HTR-8/SVneo (cell line): ENCODE measurements around the gene PGP.
"Not testable (repeated sequence)": the region's sequence is repeated elsewhere in the genome, so short reads cannot be mapped to it uniquely, and the experiment has no call there.

ENCODE experiments used
- DNase-seq: peaks from one replicate; pipeline ENCODE4 v3.0.0; 2011; ENCODE audit warnings: low spot score, mixed read lengths; ENCODE audit not compliant: insufficient read length
- FAIRE-seq: peaks from 2 replicates; lab custom pipeline; 2011; peaks lifted over from hg19 to GRCh38; lab: Jason Lieb, UNC

PGP gene

DNA sequence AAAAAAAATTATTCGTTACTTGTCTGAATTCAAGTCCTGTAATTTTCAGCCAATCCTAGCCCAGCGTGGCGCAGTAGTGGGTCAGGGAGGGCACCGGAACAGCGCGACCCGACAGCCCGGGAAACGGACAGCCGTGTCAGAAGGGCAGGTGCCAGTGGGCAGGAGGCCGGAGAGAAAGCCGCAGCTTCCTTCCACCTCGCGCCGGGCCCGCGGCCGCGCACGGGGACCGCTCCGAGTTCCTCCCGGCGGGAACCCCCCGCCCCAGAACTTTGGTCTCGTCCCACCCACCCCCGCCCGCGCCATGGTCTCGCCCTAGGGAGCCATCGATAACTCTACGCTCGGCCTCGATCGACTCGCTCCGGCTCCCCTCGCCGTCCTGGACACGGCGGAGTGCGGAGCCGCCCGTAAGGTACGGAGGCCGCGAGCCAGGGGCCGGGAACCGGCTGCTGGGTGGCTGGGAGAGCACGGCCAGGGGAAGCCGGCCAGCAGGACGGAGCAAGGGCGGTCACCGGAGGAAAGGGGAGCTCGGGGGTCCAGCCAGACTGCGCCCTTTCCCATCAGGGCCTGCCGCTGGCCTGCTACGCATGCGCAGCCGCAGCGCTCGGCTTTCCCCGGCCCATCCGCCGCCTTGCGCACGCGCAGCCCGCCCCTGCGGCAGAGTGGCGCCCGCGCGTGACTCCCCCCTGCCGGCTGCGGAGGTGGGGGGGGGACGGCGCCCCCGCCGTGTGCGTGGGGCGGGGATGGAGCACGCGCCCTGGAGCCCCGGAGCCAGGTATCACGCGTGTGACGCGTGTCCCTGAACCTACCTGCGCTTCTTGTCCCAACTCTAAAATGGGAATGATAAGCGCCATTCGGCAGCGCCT lies 9.3 kb downstream of the PGP start, which contains the start of gene MLST8:
MLST8 (plus strand) TSS at position 351 of the 863 bp plus-strand sequence. CDS start 632 bp downstream, outside the sequence.
- FAIRE-seq, result peak; percentile 84

DNA sequence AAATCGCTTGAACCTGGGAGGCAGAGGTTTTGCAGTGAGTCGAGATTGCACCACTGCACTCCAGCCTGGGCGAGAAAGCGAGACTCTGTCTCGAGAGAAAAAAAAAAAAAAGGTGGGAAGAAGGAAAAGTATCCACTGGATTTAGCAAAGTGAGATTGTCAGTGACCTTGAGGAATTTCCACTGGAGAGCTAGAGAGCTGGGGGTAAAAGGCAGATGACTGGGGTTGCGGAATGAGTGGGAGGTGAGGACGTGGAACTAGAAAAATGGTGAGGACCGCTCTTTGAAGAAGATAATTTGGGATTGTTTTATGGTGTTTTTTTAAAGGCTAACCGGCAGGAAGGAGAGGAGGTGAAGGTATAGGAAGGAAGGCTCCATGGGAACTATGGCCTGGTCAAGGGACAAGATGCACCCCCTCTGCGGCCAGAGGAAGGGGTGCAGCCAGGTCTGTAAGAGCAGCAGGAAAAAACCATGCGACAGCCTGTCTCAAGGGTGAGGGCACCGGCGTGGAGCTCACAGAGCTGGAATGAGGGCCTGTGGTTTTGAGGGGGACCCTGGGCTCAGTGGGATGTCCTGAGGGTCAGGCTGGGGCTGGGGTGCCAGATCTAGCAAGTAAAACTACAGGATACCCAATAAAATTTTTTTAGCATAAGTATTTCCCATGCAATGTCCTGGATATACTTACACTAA lies 10.1 kb downstream of the PGP start:
- DNase-seq (no peak), FAIRE-seq (no peak)

More for the DNA sequence above, 9.3 kb downstream of the PGP start, which contains the start of gene MLST8:
- peak; percentile 95 for DNase-seq

DNA sequence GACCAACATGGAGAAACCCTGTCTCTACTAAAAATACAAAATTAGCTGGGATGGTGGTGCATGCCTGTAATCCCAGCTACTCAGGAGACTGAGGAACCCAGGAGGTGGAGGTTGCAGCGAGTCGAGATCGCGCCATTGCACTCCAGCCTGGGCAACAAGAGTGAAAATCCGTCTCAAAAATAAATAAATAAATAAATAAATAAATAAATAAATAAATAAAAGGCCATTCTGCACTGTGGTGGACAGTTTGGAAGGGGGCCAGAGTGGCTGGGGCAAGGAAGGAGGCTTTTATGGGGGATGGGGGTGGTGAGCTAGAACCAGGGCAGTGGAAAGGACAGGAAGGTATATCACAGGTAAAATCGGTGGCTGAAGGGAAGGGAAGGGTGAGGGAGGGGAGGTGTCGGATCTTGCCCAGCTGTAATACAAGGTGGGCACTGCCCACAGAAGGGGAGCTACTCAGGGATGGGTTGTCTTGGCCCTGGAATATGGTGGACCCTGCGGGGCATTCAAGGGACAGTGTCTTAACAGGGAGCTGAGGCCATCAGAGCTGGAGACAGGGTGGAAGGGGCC lies 11.4 kb downstream of the PGP start:
- not testable (repeated sequence) for DNase-seq, FAIRE-seq

DNA sequence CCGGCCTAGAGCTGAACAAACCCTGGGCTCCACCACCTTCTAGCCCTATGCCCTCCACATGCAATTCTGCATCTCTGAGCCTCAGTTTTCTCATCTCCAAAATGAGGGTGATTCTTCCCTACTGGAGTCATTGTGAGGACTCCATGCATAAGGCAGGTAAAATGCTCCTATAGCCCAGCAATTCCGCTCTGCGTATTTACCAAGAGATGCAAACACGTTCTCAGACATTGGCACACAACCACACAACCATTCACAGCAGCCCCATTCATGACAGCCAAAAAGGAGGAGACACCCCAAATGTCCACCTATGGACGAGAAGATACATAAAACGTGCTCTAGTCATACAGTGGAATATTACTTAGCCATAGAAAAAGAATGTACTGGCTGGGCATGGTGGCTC lies 14.3 kb downstream of the PGP start:
- FAIRE-seq, result no peak
- DNase-seq, result no peak

DNA sequence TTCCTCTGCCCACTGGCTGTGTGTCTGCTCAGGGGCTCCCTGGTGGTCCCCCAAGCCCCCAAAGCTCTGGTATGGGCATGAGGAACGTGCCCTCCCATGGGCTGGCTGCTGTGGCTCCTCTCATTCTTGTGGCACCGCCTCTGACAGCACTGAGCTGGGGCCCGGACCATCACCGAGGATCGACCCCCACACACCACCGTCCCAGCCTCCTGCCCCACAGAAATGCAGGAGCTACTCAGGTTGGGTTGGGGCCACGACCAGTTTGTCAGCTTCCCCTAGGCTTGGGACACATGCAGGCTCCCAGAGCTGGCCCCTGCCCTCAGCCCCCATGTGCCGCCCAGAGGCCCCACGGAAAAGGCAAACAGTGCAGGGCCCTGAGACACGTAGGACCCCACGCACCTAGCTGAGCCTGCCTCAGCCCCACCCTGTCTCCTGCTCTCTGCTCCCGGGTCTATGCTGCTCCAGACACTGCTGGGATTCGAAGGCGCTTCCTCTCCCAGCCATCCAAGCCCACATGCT lies 15.0 kb downstream of the PGP start:
- no peak for FAIRE-seq
- DNase-seq, result no peak

DNA sequence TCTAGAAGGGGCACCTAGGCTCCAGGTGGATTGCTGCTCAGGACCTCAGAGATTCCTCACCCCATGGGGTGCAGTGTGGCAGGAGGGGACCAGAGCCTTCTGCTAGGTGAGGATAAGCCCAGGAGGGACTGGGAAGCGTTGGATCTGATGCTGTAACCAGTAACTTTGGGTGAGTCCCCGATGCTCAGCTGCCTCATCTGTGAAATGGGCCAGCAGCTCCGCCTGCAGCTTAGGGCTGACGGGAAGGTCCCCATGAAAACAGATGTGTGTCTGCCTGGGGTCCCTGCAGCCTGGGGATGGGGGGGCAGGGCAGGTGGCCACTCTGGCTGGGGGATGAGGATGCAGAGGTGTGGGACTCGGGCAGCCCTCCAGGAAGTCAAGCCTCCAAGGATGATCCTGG lies 15.5 kb downstream of the PGP start:
- DNase-seq, result no peak
- no peak for FAIRE-seq

DNA sequence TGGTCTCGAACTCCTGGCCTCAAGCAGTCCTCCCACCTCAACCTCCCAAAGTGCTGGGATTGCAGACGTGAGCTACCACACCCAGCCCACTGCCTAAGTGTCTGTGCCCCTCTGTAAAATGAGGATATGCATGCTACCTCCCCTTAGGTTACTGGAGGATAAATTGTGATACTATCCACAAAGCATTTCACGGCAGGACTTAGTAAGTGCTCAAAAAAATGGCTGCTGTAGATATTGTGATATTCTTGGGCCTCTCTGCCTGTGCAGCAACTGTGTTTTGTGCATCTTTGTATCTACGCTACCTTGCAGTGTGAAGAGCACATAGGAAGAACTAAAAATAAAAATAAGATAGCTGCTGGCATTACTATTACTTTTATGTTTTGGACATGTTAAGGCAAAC lies 16.4 kb downstream of the PGP start:
- no peak for DNase-seq
- no peak for FAIRE-seq

DNA sequence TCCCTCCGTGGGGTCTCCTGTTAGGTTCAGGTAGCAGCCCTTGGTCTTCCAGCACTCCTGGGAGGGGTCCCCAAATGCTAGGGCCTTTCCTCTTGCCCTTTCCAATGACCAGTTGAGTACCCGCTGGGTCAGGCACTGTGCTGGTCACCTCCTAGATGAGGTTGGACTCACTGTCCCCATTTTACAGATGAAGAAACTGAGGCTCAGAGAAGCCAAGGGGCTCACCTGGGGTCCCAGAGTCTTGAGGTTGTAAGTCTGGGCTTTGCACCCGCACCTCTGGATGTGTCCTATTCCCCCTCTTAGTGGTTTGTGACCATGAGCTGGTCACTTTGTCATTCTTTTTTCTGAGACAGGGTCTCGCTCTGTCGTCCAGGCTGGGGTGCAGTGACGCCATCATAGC lies 16.9 kb downstream of the PGP start:
- DNase-seq (no peak), FAIRE-seq (no peak)

DNA sequence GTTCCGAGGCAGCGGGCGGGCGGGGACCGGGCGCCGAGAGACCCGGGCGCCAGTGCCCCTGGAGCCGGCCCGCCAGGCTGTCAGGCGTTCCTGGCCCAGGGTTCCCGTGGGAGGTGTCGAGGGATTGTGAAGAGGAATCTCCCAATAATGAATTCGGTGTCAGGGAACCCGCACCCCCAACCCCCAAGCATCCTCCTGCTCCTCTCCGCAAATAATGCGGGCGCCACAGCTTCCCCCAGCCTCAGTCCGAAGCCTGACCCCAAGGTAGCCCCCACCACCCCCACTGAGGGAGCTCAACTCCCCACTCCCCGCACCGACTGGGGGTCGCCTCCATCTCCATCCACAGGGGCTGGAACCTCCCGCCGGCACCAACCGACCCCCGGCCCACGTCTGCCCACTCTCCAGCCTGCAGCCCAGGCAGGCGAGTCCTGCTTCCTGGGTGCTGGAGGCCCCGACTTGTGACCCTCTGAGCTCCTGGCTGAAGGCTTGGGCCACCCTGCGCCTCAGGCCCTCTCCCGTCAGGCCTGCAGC lies 17.6 kb downstream of the PGP start:
- no peak for FAIRE-seq
- DNase-seq, result no peak

DNA sequence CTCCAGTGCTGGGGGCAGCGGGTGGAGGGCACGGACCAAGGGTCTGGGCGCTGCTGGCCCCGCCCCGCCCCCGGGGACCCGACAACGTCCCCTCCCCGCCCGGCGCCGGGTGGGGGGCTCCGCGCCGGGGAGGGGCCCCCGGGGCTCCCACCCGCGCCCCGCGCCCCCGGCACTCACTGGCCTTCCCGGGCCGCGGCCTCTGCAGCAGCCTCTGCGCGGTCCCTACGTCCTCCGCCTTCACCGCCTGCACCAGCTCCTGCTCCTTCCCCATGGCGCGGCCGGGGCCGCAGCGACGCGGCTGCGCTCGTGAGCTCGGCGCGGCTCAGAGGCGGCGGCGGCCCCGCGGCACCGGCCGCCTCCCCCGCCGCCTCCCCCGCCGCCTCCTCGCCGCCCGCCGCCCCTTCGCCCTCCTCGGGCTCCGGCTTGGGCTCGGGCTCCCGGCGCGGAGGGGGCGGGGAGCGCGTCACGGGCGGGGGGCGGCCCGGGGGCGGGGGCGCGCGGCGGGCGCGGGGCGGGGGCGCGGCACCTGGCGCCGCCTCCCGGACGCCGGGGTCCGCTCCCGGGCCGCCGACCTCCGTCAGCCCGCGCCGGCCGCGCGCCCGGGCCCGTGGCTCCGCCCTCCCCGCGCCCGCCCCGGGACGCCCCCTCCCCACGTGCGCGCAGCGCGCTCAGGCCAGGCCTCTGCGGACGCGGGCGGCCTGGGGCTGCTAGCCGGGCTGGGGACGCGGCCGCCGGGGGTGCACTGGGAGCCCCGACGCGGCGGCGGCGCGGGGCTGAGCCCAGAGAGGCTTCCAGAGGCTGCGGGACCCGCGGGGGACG lies 18.3 kb downstream of the PGP start, which contains the start of gene CASKIN1:
CASKIN1 (minus strand) TSS at position 444 of the 819 bp plus-strand sequence; CDS start at position 271, 173 bp downstream.
- DNase-seq, result no peak
- FAIRE-seq, result no peak

DNA sequence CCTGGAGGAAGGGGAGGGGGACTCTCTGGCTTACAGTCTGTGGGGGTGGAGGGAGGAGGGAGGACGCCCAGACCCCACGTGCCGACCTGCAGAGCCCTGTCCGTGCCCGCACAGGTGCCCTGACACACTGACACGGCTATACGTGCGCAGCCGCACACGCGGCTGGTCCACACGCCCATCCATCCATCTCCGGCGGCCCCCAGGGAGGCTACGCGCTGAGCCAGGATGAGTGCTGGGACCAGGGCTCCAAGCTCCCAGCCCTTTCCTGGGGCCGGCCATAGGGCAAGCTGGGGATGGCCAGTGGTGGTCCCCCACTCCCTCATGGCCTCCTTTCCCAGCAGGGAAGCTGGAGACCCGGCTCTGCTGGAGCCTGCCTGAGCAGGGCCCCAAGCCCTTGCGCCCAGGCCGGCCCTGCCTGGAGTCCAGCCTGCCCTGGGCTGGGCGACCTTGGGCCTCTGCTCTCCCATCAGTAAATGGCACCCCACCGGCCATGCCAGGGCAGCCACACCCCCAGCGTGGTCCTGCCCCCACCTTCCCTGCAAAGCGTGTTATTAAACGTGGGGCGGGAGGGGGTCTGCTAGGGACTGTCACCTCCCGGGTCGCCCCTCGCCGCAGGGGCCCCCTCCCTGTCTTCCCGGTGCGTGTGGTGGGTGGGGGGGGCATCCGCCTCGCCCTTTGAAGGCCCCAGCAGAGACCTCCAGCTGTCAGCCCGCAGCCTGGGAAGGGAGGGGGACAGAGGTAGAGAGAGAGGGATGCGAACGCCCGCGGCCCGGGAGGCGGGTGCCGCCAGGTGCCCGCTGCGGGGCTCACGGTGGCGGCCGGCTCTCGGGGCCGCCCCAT lies 19.1 kb downstream of the PGP start:
- FAIRE-seq (no peak), DNase-seq (no peak)

DNA sequence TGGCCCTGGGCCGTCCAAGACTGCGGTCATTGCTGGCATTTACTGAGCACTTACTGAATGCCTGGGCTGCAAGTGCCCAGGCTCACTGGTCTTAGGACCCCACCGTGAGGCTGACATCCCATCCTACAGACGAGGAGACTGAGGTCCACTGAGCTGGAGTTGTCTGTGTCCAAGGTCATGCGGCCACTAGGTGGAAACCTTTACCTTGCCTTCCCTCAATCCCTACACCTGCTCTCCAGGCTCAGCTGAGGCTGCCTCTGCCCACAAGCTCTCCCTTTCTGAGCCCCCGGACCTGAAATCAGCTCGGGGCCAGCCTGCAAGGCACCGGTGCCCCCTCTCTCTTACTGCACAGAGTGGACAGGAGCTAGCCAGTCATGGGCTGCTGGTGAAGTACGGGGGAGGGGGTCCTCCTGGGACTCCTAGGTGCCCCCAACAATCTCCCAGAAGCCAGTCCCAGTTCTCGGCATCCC lies 19.8 kb downstream of the PGP start:
- FAIRE-seq, result no peak
- DNase-seq, result peak; percentile 65

DNA sequence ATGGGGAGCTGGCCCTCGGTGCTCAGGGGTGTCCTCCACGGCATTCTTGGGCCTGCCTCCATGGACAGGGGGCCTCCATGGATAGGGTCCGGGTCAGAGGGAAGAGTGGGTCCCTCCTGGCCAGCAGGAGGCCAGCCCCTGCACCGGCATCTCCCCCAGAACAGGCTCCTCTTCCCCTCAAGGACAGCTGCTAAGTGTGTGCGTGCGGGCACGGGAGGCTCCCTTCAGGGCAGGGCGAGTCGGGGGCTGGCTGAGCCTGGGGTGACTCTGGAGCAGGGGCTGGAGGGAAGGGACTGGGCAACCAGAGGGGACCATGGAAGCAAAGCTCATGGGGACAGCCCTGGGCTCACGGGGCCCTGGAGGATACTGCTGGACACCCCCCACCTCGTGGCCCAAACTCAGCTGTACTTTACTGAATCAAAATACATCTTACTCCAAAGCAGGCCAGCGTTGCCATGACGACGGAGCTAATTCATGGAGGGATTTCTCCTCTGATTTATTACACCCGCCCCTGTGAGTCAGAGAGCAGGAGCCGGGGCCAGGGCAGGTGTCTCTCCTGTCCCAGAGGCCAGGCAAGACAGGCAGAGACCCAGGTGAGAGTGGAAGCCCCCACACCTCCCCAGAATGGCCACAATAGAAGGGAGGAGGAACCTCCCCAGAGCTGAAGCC lies 20.3 kb downstream of the PGP start:
- no peak for FAIRE-seq
- DNase-seq, result peak; percentile 45

DNA sequence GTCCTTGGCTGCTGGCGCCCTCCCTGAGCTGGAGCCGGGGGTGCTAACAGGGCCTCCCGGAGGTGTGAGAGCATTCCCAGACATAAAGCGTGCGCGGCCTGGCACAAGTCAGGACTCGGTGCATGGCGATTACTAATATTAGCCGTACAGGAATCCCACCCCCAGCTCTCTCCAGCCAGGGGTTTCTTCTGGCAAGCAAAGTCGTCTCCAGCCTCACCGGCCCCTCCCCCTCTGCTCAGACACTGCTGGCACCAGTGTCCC lies 23.3 kb downstream of the PGP start:
- no peak for DNase-seq
- FAIRE-seq, result no peak

DNA sequence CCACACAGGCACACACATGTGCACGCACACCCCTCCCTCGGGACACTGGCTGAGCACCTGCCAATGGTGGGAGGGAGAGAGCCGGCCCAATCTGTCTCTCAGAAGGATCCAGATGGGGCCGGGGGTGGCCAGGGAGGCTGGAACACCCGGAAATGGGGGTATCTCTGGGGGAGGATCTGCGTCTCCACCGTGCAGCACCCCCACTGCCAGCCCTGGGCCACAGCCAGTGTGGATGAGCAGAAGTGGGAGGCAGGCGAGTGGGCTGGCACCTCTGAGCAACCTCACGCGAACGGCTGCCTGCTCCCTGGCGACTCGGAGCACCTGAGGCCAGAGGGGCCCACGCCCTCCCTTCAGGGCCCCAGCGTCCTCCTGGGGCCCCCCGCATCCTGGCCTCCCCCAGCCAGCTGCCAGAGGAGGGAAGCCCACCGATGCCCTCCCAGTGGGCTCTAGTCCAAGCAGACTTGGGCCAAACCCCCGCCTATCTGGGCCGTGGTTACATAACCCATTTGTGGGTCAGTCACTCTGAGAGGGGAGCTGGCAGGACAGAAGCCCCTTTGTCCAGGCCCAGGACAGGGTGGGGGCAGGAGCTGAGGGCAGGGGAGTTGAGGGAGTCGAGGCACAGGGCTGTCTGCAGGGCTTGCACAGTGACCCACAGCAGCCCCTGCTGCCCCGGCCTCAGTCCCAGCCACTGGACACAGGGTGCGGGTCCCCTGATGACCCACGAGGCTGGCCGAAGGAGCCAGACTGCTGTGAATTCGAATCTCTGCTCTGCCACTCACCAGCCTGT lies 23.8 kb downstream of the PGP start:
- FAIRE-seq (no peak), DNase-seq (no peak)

DNA sequence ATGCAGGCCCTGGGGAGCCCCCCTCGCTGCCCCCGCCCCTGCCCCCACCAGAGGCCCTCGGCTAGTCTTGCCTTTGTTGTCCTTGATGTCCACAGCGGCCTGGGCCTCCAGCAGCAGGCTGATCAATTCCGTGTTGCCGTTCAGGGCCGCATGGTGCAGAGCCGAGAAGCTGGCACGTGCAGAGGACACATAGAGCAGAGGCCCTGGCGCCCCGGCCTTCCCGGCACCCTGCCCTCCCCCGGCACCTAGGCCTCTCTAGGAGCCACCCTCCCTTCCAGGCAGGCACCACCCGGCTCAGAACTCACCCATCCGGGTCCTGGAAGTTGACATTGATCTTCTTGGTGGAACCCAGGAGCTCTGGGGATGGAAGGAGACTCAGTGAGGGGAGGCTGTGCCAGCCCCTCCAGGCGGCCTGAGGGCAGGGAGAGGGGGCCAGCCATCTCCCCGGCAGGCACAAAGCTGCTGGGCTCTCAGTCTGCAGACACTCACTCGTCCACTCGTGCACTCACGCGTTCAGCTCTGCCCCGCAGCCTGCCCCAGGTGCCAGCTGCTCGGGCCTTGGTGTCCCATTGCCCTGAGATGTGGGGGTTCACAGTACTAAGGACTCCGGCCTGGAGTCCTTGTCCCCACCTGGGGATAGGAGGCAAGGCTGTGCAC lies 24.5 kb downstream of the PGP start:
- FAIRE-seq, result no peak
- no peak for DNase-seq

DNA sequence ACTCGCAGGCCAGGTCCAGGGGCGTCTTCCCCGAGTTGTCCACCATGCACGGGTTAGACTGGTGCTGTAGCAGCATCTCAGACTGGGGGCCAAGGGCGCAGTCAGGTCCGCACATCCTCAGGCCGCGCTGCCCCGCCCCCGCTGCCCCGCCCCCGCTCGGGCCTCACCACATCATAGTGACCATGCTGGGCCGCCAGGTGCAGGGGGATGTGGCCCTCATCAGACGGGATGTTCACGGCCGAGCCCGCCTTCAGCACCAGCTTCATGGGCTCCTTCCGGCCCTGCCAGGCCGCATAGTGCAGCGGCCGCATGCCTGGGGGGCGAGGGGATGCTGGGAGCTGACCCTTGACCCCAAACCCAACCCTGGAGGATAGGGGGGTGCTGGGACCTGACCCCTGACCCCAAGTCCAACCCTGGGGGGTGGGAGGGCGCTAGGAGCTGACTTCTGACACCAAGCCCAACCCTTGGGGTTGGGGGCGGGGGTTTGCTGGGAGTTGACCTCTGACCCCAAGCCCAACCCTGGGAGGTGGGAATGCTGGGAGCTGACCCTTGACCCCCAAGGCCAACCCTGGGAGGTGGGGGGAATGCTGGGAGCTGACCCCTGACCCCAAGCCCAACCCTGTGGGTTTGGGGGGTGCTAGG lies 25.3 kb downstream of the PGP start:
- FAIRE-seq (no peak), DNase-seq (no peak)
